ENCODE results near the gene MROH7. TPM values are rescaled to one million over a fixed set of nuclear protein-coding genes. Genes with fewer than 3 reads are reported as not detected.

The MROH7 gene
- total and polyA plus RNA-seq, 8 donors = 0.38 to 4.6 (median 1.1) TPM

DNA sequence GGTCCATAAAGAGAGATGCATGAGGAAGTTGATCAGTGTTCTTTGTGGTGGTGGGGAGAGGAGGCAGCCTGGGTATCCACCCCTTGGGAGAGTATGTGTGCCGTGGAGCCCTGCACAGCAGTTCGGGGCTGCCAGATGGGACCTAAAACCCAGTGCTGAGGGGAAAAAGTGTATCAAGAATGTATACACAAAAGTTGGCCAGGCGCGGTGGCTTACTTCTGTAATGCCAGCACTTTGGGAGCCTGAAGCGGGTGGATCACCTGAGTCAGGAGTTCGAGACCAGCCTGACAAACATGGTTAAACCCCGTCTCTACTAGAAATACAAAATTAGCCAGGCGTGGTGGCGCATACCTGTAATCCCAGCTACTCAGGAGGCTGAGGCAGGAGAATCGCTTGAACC lies 70.0 kb downstream of the MROH7 start:
- no peak for DNase-seq
- WGBS, 2 donors = 80 to 88% methylated on average over 10 of the region's 10 CpGs
- Histone ChIP-seq H3K4me1 (peaks cover 0 to 2% (median 0%) of the 10 kb centered on the region in 3 donors), H3K4me3 (no peak overlapping the region), H3K27ac (no peak overlapping the region), H3K36me3 (no peaks in the 10 kb centered on the region), H3K27me3 (no peaks in the 10 kb centered on the region), H3K9me3 (no peaks in the 10 kb centered on the region)
- no peak for FAIRE-seq
- TF ChIP-seq, protein P1, sequence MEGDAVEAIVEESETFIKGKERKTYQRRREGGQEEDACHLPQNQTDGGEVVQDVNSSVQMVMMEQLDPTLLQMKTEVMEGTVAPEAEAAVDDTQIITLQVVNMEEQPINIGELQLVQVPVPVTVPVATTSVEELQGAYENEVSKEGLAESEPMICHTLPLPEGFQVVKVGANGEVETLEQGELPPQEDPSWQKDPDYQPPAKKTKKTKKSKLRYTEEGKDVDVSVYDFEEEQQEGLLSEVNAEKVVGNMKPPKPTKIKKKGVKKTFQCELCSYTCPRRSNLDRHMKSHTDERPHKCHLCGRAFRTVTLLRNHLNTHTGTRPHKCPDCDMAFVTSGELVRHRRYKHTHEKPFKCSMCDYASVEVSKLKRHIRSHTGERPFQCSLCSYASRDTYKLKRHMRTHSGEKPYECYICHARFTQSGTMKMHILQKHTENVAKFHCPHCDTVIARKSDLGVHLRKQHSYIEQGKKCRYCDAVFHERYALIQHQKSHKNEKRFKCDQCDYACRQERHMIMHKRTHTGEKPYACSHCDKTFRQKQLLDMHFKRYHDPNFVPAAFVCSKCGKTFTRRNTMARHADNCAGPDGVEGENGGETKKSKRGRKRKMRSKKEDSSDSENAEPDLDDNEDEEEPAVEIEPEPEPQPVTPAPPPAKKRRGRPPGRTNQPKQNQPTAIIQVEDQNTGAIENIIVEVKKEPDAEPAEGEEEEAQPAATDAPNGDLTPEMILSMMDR (IDR thresholded peaks at IDR 0.05) = no peak
- no peak for ATAC-seq
- intact Hi-C loops (cut with DNase I) = no loop called here

DNA sequence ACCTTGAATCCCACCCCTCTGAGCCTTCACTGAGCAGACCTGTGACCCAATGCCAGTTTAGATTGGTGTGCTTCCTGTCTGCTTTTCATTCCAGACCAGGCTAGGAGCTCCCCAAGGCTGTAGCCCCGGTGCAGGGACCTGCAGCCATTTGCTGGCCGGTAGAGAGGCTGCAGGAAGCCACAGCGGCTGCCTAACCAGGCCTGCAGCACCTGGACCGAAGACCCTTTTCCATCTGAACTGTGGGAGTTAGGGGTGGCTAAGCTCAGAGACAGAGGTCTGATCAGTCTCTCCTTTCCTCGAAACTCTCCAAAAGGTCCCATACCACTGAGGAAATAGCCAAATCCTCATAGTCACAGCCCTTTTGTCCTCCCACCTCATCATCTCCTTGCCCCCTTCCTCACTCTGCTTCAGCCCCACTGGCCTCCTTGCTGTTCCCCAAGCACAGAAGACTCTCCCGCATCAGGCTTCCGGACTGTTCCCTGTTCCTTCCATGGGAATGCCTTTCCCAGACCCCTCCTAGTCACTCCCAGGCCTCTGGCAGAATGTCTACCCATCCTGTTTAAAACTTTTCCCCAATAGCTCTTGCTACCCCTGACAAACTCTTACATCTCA lies 73.4 kb downstream of the MROH7 start:
- Histone ChIP-seq H3K4me3 (peak overlapping the region; percentile 76 to 90 (median 83)), H3K4me1 (peaks cover 0 to 3% (median 0%) of the 10 kb centered on the region in 3 donors), H3K27me3 (no peaks in the 10 kb centered on the region), H3K36me3 (no peaks in the 10 kb centered on the region), H3K27ac (peak overlapping the region in 3 of 4 donors; percentile 43 to 56 (median 54)), H3K9me3 (no peaks in the 10 kb centered on the region)
- FAIRE-seq (no peak), DNase-seq (no peak), ATAC-seq (peak in 2 of 4 donors; percentile 4 to 11)
- WGBS, 2 donors = 91 to 96% methylated on average over 7 of the region's 7 CpGs
- intact Hi-C loops (cut with DNase I) = no loop called here
- TF ChIP-seq, protein P1 (IDR thresholded peaks at IDR 0.05) = no peak

- FAIRE-seq (no peak), DNase-seq (peak; percentile 68 to 94 (median 86)), ATAC-seq (peak; percentile 100)
- Histone ChIP-seq H3K4me3 (peak within 1 kb of the TSS; percentile 76 to 90 (median 83)), H3K36me3 (no peaks in the 10 kb centered on the region), H3K27me3 (no peaks in the 10 kb centered on the region), H3K4me1 (peaks cover 0 to 3% (median 0%) of the 10 kb centered on the region in 3 donors), H3K27ac (peak within 1 kb of the TSS; percentile 13 to 56 (median 48)), H3K9me3 (no peaks in the 10 kb centered on the region)
- intact Hi-C loops (cut with DNase I) = no loop called here
- WGBS, 2 donors = 1% methylated on average over 51 of the region's 51 CpGs
- TF ChIP-seq, protein P1 (IDR thresholded peaks at IDR 0.05) = no peak
These were observed 74.1 kb downstream of the MROH7 start, which contains the start of gene TTC4 for GRCh38 chr1:54715493-54716298. TTC4 (plus strand) TSS chr1:54715861; CDS start chr1:54715909, 48 bp downstream.

- 23 to 25% methylated on average over 8 of the region's 8 CpGs for WGBS, 2 donors
- Histone ChIP-seq H3K9me3 (no peaks in the 10 kb centered on the region), H3K4me1 (peaks cover 0 to 3% (median 0%) of the 10 kb centered on the region in 3 donors), H3K27ac (no peak overlapping the region), H3K4me3 (peak overlapping the region; percentile 76 to 90 (median 83)), H3K36me3 (no peaks in the 10 kb centered on the region), H3K27me3 (no peaks in the 10 kb centered on the region)
- FAIRE-seq (no peak), ATAC-seq (peak in 1 of 4 donors; percentile 3), DNase-seq (no peak)
- TF ChIP-seq, protein P1 (IDR thresholded peaks at IDR 0.05) = no peak
- intact Hi-C loops (cut with DNase I) = no loop called here
These were observed 74.9 kb downstream of the MROH7 start for GRCh38 chr1:54716299-54717047.
